Measurements from ENCODE around the gene LDLRAD4.
"Not testable (repeated sequence)": the region's sequence is repeated elsewhere in the genome, so short reads cannot be mapped to it uniquely, and the experiment has no call there.

Gene LDLRAD4

DNA sequence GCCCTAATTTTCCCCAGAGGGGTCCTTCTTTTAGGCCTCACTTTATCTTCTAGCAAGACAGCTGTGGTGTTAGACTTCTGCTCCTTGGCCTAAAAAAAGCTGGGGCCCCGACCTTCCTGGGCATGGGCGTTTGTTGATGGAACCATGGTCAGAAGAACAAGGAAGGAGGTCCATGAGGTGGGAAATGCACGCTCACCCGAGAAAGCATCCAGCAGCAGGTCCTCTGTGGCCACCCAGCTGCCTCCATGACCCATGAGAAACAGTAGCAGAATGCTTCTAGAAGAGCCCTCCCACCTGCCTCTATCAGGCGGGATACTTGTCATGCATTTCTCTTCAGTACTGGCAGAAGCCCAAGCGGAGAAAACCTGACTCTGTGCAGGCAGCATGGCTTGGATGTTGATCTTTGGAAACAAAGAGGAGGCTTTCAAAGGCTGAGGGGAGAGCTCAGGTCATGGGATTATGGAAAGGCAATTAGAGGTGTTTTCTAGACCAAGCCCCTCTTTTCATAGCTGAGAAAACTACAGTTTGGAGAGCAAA, 258.7 kb downstream of the LDLRAD4 start:
- no peak for DNase-seq

DNA sequence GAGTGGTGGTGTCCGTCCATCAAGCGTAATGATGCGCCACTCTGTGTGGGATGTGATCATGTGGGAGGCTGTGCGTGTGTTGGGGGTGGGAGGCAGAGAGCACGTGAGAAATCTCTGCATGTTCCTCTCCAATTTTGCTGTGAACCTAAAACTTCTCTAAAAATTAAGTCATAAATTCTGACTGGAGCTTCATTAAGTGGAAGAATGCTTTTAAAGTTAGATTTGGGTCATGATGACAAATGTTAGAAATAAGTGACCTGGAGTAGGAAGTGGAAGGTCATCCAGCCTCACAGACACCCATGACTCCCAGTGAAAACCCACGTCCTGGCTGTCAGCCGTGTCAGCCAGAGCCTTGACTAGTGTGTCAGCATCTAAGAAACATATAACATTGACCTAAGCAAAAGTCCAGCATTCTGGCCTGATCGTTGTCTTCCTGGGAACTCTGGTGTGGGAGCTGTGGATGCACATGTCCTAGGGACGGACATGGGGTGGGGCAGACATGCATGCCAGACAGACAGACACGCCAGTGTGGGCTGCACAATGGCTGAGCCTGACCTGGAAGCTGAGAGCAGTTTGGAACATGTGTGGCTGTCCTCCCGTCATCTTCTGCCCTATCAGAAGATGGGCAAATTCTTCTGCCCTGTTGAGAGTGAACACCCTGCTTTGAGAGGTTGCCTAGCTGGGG, 262.2 kb downstream of the LDLRAD4 start:
- no peak for DNase-seq

- no peak for DNase-seq
Measured at GRCh38 chr18:13481331-13481730, 262.8 kb downstream of the LDLRAD4 start.

- DNase-seq: no peak
Measured at GRCh38 chr18:13481820-13482617, 263.5 kb downstream of the LDLRAD4 start.

- no peak for DNase-seq
Measured at GRCh38 chr18:13482618-13482945, 264.0 kb downstream of the LDLRAD4 start.

- DNase-seq: no peak
Measured at GRCh38 chr18:13483316-13484270, 265.0 kb downstream of the LDLRAD4 start.

GRCh38 chr18:13485182-13485581, 266.6 kb downstream of the LDLRAD4 start:
- no peak for DNase-seq

- DNase-seq: no peak
Measured at GRCh38 chr18:13485604-13486003, 267.0 kb downstream of the LDLRAD4 start.

GRCh38 chr18:13486284-13486683, 267.7 kb downstream of the LDLRAD4 start:
- no peak for DNase-seq

DNA sequence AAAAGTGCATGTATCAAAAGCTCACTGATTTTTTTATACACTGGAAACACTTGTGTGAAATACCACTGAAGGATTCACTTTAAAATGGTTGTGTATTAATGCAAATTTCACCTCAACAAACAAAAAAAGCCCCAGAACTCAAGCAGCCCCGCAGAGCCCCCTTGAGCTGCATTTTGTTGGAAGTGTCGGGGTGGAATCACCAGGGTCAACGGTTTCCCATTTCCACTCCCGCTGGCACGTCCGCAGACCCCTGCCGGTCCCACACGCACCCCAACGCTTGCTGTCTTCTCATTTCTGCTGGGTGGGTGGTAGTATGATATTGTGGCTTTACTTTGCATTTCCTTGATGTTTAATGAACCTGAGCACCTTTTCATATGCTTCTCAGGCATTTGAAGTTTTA, 268.1 kb downstream of the LDLRAD4 start:
- DNase-seq: no peak

DNA sequence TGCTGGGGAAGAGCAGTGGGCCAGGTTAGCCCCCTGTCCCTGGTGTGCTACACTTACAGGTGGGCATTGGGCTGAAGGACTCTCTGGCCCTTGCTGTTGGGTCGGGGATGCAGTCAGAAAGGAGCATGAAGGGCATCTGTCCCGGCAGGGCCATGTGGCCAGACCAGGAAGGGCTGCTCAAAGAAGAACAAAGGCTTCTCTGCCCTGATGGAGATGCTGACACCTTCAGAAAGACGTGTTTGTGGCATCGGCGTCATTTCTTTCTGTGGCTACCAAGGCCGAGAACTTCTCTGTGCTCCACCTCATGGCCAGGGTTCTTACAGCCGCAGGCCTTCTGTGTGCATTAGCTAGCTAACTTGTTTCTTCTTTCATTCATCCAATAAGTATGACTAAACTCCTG, 268.7 kb downstream of the LDLRAD4 start:
- no peak for DNase-seq

- no peak for DNase-seq
Measured at GRCh38 chr18:13488281-13488929, 269.8 kb downstream of the LDLRAD4 start.

GRCh38 chr18:13489303-13489702, 270.7 kb downstream of the LDLRAD4 start:
- DNase-seq: not testable (repeated sequence)

- DNase-seq: no peak
Measured at GRCh38 chr18:13491138-13491537, 272.6 kb downstream of the LDLRAD4 start.

DNA sequence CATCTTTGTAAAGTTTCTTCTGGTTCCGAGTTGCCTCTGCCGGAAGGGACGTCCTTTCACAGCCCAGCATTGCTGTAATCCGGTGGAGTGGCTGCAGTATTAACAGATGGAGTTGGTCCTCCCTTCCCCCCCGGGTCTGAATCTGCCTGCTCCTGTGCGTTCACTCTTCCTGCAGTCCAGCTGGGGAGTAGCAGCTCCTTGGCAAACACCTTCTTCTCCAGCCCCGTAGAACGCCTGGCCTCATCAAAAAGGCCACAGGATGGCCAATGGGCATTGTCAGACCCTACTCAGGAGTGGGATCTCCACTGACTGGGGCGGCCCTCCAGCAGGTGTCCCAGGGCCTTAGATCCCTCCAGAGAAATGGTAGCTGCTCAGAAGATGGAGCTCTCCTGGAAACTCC, 273.8 kb downstream of the LDLRAD4 start:
- DNase-seq: no peak

- no peak for DNase-seq
Measured at GRCh38 chr18:13493079-13493478, 274.5 kb downstream of the LDLRAD4 start.

DNA sequence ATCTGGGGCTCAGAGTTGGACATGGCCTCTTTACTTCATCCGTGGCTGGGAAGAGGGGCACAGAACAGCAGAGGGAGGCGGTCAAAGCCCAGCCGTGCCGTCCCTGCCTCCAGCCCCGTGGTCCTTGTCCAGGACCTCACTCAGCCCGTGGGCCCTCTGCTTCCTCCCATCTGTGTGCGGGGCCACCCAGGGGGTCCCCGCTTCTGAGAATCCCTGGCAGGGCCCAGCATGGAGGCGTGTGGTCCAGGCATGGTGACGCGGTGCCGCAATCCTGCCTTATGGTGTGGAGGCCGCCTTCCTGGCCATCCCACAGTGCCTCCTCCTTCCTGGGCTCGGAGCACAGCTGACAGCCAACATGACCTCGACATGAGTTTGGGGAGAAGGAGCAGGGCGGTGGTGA, 275.2 kb downstream of the LDLRAD4 start:
- no peak for DNase-seq

DNA sequence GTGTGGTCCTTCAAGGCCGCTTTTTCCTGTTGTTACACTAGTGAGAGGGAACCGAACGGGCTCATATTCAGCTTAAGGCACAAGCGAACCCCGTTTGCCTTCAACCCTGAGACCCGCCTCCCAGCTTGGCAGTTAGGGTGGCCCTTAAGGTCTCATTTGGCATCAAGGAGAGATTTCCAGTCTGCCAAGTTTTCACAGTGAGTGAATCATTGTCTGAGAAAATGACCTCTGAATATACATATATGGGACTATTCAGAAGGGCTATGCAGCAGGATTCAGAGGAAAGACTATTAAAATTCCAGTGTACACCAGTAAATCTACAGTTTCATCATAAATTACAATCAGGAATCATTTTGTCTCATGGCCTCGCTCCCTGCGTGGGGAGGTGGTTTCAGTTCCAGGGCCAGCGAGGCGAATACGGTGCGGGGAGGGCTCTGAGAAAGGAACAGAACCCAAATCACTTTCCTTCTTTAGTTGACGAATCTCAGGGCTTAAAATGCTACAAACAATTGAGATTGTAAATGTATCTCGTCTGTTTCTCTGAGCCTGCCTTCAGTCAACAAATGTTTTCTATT, 276.4 kb downstream of the LDLRAD4 start:
- DNase-seq: no peak

GRCh38 chr18:13495961-13496360, 277.4 kb downstream of the LDLRAD4 start:
- DNase-seq: no peak

DNA sequence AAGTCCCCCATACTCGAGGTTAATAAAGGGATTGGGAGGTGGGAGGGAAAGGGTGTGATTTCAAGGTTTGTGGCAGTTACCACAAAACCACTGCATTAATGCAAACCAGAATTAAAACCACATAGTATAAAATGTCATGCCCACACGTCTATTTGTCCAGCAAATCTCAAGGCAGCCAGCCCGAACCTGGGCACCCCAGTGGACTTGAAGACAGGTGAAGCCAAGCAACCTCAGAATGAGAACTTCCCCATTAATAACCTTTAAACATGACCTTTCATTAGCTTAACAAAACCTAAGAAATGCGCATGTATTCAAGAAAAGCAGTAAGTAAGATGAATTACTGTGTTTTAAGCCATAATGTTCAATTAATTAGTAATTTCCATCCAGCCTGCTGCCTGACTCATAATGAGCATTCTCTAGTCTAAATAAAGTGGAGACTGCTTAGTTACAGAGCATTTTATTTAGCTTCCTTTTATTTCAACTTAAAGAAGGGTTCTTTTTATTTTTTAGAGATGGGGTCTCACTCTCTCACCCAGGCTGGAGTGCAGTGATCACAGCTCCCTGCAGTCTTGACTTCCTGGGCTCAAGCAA, 278.2 kb downstream of the LDLRAD4 start:
- DNase-seq: no peak

GRCh38 chr18:13499803-13500202, 281.2 kb downstream of the LDLRAD4 start:
- DNase-seq: no peak
